Measurements from ENCODE around the gene FSHR. TPM values are rescaled to one million over a fixed set of nuclear protein-coding genes. Genes with fewer than 3 reads are reported as not detected.

The FSHR gene
- total and polyA plus RNA-seq, 2 experiments from 2014 or later, result not detected

DNA sequence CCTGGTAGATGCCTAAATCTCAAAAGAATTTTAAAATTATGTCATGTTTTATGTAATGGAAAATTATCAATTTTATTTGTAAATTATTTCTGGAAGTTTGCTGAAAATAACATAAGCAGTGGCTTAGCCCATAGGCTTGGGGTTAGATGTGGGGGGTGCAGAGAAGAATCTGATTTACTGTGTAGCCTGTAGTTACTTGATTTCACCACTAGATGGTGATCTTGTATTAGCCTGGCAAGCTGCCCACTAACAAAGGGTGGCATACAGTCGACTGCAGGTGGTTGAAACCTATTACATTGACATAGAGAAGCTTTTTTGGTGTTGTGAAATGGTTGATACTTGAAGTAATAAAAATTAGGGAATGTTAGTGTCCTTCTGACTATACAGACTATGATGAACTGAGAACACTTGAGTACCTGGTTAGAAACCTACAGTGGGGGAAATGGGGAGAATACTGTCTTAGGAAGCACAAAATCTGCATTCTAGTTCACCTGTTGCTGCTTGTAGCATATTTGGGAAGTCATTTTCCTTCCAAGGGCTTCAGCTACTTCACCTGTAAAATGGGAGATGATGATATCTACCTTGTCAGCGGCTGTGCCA, 207.8 kb downstream of the FSHR start:
- Mint-ChIP-seq H3K9me3 (no peaks in the 10 kb centered on the region), H3K4me3 (no peak overlapping the region), H3K27me3 (ENCODE audit: insufficient read depth, low read depth, poor library complexity) (no peaks in the 10 kb centered on the region), H3K36me3 (ENCODE audit: low read depth) (no peaks in the 10 kb centered on the region), H3K4me1 (peaks cover 5% of the 10 kb centered on the region; the same call in 2 of the 3 replicates), H3K27ac (no peak overlapping the region)
- H3K27me3 ChIP-seq (ENCODE audit: insufficient read depth), result no peaks in the 10 kb centered on the region
- H3F3A ChIP-seq (replicated peaks; ENCODE audit: low read depth), result no peaks in the 10 kb centered on the region
- H4K20me1 ChIP-seq (replicated peaks; ENCODE audit: insufficient read depth), result no peaks in the 10 kb centered on the region
- no peaks in the 10 kb centered on the region for H3K36me3 ChIP-seq (ENCODE audit: insufficient read depth)
- DNase-seq (ENCODE audit: low spot score) (peak; percentile 75), ATAC-seq (peak; percentile 94)
- H3K27ac ChIP-seq (ENCODE audit: low read depth), result no peak overlapping the region
- no peaks in the 10 kb centered on the region for H3K79me2 ChIP-seq (replicated peaks; ENCODE audit: insufficient read depth)
- H3K9me2 ChIP-seq (ENCODE audit: insufficient read depth), result no peaks in the 10 kb centered on the region
- TF ChIP-seq NANOG (IDR thresholded peaks at IDR 0.05; ENCODE audit: borderline replicate concordance) (no peak), EZH2 (IDR thresholded peaks at IDR 0.05; ENCODE audit: low read depth, unreplicated experiment) (no peak)
- TF ChIP-seq, protein P1, sequence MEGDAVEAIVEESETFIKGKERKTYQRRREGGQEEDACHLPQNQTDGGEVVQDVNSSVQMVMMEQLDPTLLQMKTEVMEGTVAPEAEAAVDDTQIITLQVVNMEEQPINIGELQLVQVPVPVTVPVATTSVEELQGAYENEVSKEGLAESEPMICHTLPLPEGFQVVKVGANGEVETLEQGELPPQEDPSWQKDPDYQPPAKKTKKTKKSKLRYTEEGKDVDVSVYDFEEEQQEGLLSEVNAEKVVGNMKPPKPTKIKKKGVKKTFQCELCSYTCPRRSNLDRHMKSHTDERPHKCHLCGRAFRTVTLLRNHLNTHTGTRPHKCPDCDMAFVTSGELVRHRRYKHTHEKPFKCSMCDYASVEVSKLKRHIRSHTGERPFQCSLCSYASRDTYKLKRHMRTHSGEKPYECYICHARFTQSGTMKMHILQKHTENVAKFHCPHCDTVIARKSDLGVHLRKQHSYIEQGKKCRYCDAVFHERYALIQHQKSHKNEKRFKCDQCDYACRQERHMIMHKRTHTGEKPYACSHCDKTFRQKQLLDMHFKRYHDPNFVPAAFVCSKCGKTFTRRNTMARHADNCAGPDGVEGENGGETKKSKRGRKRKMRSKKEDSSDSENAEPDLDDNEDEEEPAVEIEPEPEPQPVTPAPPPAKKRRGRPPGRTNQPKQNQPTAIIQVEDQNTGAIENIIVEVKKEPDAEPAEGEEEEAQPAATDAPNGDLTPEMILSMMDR (conservative IDR thresholded peaks at IDR 0.05; ENCODE audit: low read depth in 2 of 2), result peak; percentile 94 to 96
- TF ChIP-seq, protein P2, sequence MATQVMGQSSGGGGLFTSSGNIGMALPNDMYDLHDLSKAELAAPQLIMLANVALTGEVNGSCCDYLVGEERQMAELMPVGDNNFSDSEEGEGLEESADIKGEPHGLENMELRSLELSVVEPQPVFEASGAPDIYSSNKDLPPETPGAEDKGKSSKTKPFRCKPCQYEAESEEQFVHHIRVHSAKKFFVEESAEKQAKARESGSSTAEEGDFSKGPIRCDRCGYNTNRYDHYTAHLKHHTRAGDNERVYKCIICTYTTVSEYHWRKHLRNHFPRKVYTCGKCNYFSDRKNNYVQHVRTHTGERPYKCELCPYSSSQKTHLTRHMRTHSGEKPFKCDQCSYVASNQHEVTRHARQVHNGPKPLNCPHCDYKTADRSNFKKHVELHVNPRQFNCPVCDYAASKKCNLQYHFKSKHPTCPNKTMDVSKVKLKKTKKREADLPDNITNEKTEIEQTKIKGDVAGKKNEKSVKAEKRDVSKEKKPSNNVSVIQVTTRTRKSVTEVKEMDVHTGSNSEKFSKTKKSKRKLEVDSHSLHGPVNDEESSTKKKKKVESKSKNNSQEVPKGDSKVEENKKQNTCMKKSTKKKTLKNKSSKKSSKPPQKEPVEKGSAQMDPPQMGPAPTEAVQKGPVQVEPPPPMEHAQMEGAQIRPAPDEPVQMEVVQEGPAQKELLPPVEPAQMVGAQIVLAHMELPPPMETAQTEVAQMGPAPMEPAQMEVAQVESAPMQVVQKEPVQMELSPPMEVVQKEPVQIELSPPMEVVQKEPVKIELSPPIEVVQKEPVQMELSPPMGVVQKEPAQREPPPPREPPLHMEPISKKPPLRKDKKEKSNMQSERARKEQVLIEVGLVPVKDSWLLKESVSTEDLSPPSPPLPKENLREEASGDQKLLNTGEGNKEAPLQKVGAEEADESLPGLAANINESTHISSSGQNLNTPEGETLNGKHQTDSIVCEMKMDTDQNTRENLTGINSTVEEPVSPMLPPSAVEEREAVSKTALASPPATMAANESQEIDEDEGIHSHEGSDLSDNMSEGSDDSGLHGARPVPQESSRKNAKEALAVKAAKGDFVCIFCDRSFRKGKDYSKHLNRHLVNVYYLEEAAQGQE (IDR thresholded peaks at IDR 0.05; ENCODE audit: unreplicated experiment), result no peak
- no peaks in the 10 kb centered on the region for H3K4me1 ChIP-seq (ENCODE audit: insufficient read depth)
- H3K4me2 ChIP-seq, result no peak overlapping the region
- no peak overlapping the region for H2AFZ ChIP-seq
- H3K4me3 ChIP-seq, result no peak overlapping the region

DNA sequence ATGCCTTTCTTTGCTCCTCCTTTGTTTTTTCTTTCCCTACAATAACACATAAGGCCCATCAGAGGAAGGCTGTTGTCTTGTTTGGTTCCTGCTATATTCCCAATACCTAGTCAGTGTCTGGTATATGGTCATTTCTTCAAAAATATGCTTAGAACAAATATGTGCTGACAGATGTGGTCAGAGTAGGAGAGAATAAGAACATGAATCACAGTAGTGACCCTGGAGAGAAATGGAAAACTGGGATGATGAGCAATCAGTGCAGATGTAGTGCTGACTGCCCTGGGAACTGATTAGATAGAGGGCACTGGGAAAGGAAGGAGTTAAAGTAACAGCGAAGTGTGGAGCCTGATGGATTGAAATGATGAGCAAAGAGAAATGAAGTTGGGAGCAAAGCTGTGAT, 209.4 kb downstream of the FSHR start:
- H3K9me3 Mint-ChIP-seq, result no peaks in the 10 kb centered on the region
- no peaks in the 10 kb centered on the region for H3K9me2 ChIP-seq (ENCODE audit: insufficient read depth)
- H3K36me3 ChIP-seq (ENCODE audit: insufficient read depth), result no peaks in the 10 kb centered on the region
- H3K4me3 Mint-ChIP-seq, result no peak overlapping the region
- no peak overlapping the region for H3K4me3 ChIP-seq
- H3K27ac Mint-ChIP-seq, result no peak overlapping the region
- H3K27ac ChIP-seq (ENCODE audit: low read depth), result no peak overlapping the region
- H3K79me2 ChIP-seq (replicated peaks; ENCODE audit: insufficient read depth), result no peaks in the 10 kb centered on the region
- H2AFZ ChIP-seq, result no peak overlapping the region; the same call in 1 of the 2 replicates
- H4K20me1 ChIP-seq (replicated peaks; ENCODE audit: insufficient read depth), result no peaks in the 10 kb centered on the region
- peaks cover 8% of the 10 kb centered on the region for H3K4me1 Mint-ChIP-seq
- H3K36me3 Mint-ChIP-seq (ENCODE audit: low read depth), result no peaks in the 10 kb centered on the region
- H3K4me2 ChIP-seq, result no peak overlapping the region
- H3K4me1 ChIP-seq (ENCODE audit: insufficient read depth), result no peaks in the 10 kb centered on the region
- ATAC-seq (no peak), DNase-seq (ENCODE audit: low spot score) (no peak)
- H3K27me3 Mint-ChIP-seq (ENCODE audit: insufficient read depth, low read depth, poor library complexity), result no peaks in the 10 kb centered on the region
- H3K27me3 ChIP-seq (ENCODE audit: insufficient read depth), result no peaks in the 10 kb centered on the region
- H3F3A ChIP-seq (replicated peaks; ENCODE audit: low read depth), result no peaks in the 10 kb centered on the region
- no peak for TF ChIP-seq POLR2AphosphoS5 (IDR thresholded peaks at IDR 0.05; ENCODE audit: low read depth)
- TF ChIP-seq ZNF114 (CRISPR knock-in tag; IDR thresholded peaks at IDR 0.05), result no peak
- TF ChIP-seq NANOG (IDR thresholded peaks at IDR 0.05; ENCODE audit: borderline replicate concordance), result no peak
- no peak for TF ChIP-seq JUNB (IDR thresholded peaks at IDR 0.05; ENCODE audit: unreplicated experiment)
- TF ChIP-seq EZH2 (IDR thresholded peaks at IDR 0.05; ENCODE audit: low read depth, unreplicated experiment), result no peak
- TF ChIP-seq, protein P3, sequence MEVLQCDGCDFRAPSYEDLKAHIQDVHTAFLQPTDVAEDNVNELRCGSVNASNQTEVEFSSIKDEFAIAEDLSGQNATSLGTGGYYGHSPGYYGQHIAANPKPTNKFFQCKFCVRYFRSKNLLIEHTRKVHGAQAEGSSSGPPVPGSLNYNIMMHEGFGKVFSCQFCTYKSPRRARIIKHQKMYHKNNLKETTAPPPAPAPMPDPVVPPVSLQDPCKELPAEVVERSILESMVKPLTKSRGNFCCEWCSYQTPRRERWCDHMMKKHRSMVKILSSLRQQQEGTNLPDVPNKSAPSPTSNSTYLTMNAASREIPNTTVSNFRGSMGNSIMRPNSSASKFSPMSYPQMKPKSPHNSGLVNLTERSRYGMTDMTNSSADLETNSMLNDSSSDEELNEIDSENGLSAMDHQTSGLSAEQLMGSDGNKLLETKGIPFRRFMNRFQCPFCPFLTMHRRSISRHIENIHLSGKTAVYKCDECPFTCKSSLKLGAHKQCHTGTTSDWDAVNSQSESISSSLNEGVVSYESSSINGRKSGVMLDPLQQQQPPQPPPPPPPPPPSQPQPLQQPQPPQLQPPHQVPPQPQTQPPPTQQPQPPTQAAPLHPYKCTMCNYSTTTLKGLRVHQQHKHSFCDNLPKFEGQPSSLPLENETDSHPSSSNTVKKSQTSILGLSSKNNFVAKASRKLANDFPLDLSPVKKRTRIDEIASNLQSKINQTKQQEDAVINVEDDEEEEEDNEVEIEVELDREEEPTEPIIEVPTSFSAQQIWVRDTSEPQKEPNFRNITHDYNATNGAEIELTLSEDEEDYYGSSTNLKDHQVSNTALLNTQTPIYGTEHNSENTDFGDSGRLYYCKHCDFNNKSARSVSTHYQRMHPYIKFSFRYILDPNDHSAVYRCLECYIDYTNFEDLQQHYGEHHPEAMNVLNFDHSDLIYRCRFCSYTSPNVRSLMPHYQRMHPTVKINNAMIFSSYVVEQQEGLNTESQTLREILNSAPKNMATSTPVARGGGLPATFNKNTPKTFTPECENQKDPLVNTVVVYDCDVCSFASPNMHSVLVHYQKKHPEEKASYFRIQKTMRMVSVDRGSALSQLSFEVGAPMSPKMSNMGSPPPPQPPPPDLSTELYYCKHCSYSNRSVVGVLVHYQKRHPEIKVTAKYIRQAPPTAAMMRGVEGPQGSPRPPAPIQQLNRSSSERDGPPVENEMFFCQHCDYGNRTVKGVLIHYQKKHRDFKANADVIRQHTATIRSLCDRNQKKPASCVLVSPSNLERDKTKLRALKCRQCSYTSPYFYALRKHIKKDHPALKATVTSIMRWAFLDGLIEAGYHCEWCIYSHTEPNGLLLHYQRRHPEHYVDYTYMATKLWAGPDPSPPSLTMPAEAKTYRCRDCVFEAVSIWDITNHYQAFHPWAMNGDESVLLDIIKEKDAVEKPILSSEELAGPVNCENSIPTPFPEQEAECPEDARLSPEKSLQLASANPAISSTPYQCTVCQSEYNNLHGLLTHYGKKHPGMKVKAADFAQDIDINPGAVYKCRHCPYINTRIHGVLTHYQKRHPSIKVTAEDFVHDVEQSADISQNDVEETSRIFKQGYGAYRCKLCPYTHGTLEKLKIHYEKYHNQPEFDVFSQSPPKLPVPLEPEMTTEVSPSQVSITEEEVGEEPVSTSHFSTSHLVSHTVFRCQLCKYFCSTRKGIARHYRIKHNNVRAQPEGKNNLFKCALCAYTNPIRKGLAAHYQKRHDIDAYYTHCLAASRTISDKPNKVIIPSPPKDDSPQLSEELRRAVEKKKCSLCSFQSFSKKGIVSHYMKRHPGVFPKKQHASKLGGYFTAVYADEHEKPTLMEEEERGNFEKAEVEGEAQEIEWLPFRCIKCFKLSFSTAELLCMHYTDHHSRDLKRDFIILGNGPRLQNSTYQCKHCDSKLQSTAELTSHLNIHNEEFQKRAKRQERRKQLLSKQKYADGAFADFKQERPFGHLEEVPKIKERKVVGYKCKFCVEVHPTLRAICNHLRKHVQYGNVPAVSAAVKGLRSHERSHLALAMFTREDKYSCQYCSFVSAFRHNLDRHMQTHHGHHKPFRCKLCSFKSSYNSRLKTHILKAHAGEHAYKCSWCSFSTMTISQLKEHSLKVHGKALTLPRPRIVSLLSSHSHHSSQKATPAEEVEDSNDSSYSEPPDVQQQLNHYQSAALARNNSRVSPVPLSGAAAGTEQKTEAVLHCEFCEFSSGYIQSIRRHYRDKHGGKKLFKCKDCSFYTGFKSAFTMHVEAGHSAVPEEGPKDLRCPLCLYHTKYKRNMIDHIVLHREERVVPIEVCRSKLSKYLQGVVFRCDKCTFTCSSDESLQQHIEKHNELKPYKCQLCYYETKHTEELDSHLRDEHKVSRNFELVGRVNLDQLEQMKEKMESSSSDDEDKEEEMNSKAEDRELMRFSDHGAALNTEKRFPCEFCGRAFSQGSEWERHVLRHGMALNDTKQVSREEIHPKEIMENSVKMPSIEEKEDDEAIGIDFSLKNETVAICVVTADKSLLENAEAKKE (CRISPR knock-in tag; IDR thresholded peaks at IDR 0.05), result no peak
- TF ChIP-seq STAT1 (IDR thresholded peaks at IDR 0.05; ENCODE audit: unreplicated experiment), result no peak
- TF ChIP-seq EZH2phosphoT487 (IDR thresholded peaks at IDR 0.05; ENCODE audit: unreplicated experiment), result no peak
